Raji (cell line): ENCODE measurements around the gene ELOF1.

Experiments used
- POLR2A ChIP-seq: IDR thresholded peaks from 2 replicates; pipeline ENCODE4 v1.6.1; 2011; ENCODE audit warnings: low read depth, low read length, control low read depth; ENCODE audit not compliant: insufficient read depth

The ELOF1 gene

GRCh38 chr19:11541238-11541637 lies 17.8 kb downstream of the ELOF1 start:
- no peak for TF ChIP-seq POLR2A

GRCh38 chr19:11540645-11541044 lies 18.4 kb downstream of the ELOF1 start:
- no peak for TF ChIP-seq POLR2A

GRCh38 chr19:11539495-11540365 lies 19.3 kb downstream of the ELOF1 start:
- no peak for TF ChIP-seq POLR2A

GRCh38 chr19:11538232-11539036 lies 20.6 kb downstream of the ELOF1 start, which contains the start of gene CNN1:
Gene CNN1 (plus strand): TSS chr19:11538851. CDS start chr19:11538928, 77 bp downstream.
- TF ChIP-seq POLR2A, result no peak

- TF ChIP-seq POLR2A, result 0 out of 2 replicates have a peak, but pooled peaks have one; percentile 23
Measured at GRCh38 chr19:11535792-11536595, 23.0 kb downstream of the ELOF1 start.

- no peak for TF ChIP-seq POLR2A
Measured at GRCh38 chr19:11534948-11535347, 24.1 kb downstream of the ELOF1 start.

- no peak for TF ChIP-seq POLR2A
Measured at GRCh38 chr19:11534538-11534937, 24.5 kb downstream of the ELOF1 start.

- no peak for TF ChIP-seq POLR2A
Measured at GRCh38 chr19:11530432-11530831, 28.6 kb downstream of the ELOF1 start.

GRCh38 chr19:11528551-11529341 lies 30.3 kb downstream of the ELOF1 start, which contains the start of gene ECSIT:
Gene ECSIT (minus strand): TSS chr19:11529134. CDS start chr19:11519170, 9,964 bp downstream.
- TF ChIP-seq POLR2A, result peak; percentile 77

GRCh38 chr19:11519138-11519537 lies 39.9 kb downstream of the ELOF1 start:
- no peak for TF ChIP-seq POLR2A

- TF ChIP-seq POLR2A, result no peak
Measured at GRCh38 chr19:11513946-11514345, 45.1 kb downstream of the ELOF1 start.

- no peak for TF ChIP-seq POLR2A
Measured at GRCh38 chr19:11510444-11510843, 48.6 kb downstream of the ELOF1 start.

- no peak for TF ChIP-seq POLR2A
Measured at GRCh38 chr19:11507370-11508078, 51.5 kb downstream of the ELOF1 start.
